SK-N-SH (cell line): ENCODE measurements around the gene ASPG. TPM values are rescaled to one million over a fixed set of nuclear protein-coding genes. Genes with fewer than 3 reads are reported as not detected.

Experiments
- CTCF ChIA-PET: fragments of 300-600, 350-600 bp; formaldehyde crosslinking; extraction: SDS; loops from one replicate; lab custom pipeline; 2021; lab: Yijun Ruan, JAX
- POLR2A ChIA-PET: fragments of 350-600 bp; sonication (Branson Sonifier 250); formaldehyde crosslinking; extraction: SDS; loops from one replicate; lab custom pipeline; 2020; ENCODE audit warnings: antibody characterized with exemption, inconsistent platforms; lab: Yijun Ruan, JAX
- DNase-seq: peaks from one replicate; pipeline ENCODE4 v3.0.0; 2012
- H2AFZ ChIP-seq: fragments of 200-600 bp; sonication (generic); 2 replicates; pipeline ENCODE4 v1.8.1; 2016; ENCODE audit warnings: antibody characterized with exemption, mild to moderate bottlenecking, low read depth
- H3F3A ChIP-seq: fragments of 200-600 bp; sonication (generic); replicated peaks from 2 replicates; pipeline ENCODE3; 2016; ENCODE audit warnings: antibody characterized with exemption, mild to moderate bottlenecking; ENCODE audit not compliant: insufficient read depth
- H3K27ac ChIP-seq, 2 experiments: fragments of 200-500 bp in 1 of 2; fragments of 200-600 bp in 1 of 2; sonication (Bioruptor generic) in 1 of 2; sonication (generic), shearing (Covaris generic) in 1 of 2; 2 replicates each; pipeline versions ENCODE4 v1.5.1 to v1.6.1; 2014 to 2016; ENCODE audit warnings: low read depth in 2 of 2, inconsistent platforms in 1 of 2, low read length in 1 of 2, mild to moderate bottlenecking in 1 of 2, mixed read lengths in 1 of 2
- H3K27me3 ChIP-seq: fragments of 200-600 bp; sonication (generic), shearing (Covaris generic); 2 replicates; pipeline ENCODE4 v1.6.1; 2016; ENCODE audit warnings: mixed run types; ENCODE audit not compliant: insufficient read depth
- H3K36me3 ChIP-seq, 2 experiments: fragments of 200-500 bp in 1 of 2; fragments of 200-600 bp in 1 of 2; sonication (Bioruptor generic) in 1 of 2; sonication (generic) in 1 of 2; replicated peaks in 1 of 2; 2 replicates each; pipeline versions ENCODE3 to v1.5.1; 2014 to 2016; ENCODE audit warnings: low read length in 1 of 2, mild to moderate bottlenecking in 1 of 2; ENCODE audit not compliant: insufficient read depth in 2 of 2, control insufficient read depth in 1 of 2
- H3K4me1 ChIP-seq, 2 experiments: fragments of 200-500 bp in 1 of 2; fragments of 200-600 bp in 1 of 2; sonication (Bioruptor generic) in 1 of 2; sonication (generic), shearing (Covaris generic) in 1 of 2; 2 replicates each; pipeline versions ENCODE4 v1.5.1 to v1.6.1; 2014 to 2016; ENCODE audit warnings: low read depth in 1 of 2, low read length in 1 of 2, mixed run types in 1 of 2; ENCODE audit not compliant: insufficient read depth in 2 of 2, control insufficient read depth in 1 of 2
- H3K4me2 ChIP-seq: fragments of 200-600 bp; sonication (generic), shearing (Covaris generic); 2 replicates; pipeline ENCODE4 v1.6.1; 2017; ENCODE audit warnings: mixed run types
- H3K4me3 ChIP-seq, 2 experiments: fragments of 200-500 bp in 1 of 2; fragments of 200-600 bp in 1 of 2; sonication (Bioruptor generic) in 1 of 2; sonication (generic), shearing (Covaris generic) in 1 of 2; 2 replicates each; pipeline versions ENCODE4 v1.5.1 to v1.8.1; 2014 to 2016; ENCODE audit warnings: low read depth in 2 of 2, inconsistent platforms in 1 of 2, low read length in 1 of 2, mild to moderate bottlenecking in 1 of 2, mixed read lengths in 1 of 2, moderate library complexity in 1 of 2
- H3K79me2 ChIP-seq: fragments of 200-600 bp; sonication (generic); 2 replicates; pipeline ENCODE4 v1.8.1; 2017; ENCODE audit warnings: mild to moderate bottlenecking; ENCODE audit not compliant: insufficient read depth
- H3K9ac ChIP-seq: fragments of 200-600 bp; sonication (generic); 2 replicates; pipeline ENCODE4 v1.6.1; 2017; ENCODE audit warnings: mixed run types
- H3K9me2 ChIP-seq: fragments of 200-600 bp; sonication (generic); 2 replicates; pipeline ENCODE4 v1.6.1; 2017; ENCODE audit warnings: mixed run types
- H3K9me3 ChIP-seq: fragments of 200-600 bp; sonication (generic); 2 replicates; pipeline ENCODE4 v1.6.1; 2017; ENCODE audit warnings: mixed run types, mild to moderate bottlenecking, moderate library complexity
- H4K20me1 ChIP-seq: fragments of 200-600 bp; sonication (generic); 2 replicates; pipeline ENCODE4 v1.6.1; 2017; ENCODE audit warnings: mild to moderate bottlenecking, mixed run types; ENCODE audit not compliant: insufficient read depth
- CHD2 ChIP-seq: fragments of 150-350 bp; IDR thresholded peaks from 2 replicates; pipeline ENCODE4 v1.6.1; 2018; ENCODE audit warnings: low read length; ENCODE audit not compliant: partially characterized antibody
- EP300 ChIP-seq, 2 experiments: IDR thresholded peaks; 2 replicates each; pipeline versions ENCODE4 v1.4.0 to v1.6.1; 2012; ENCODE audit warnings: borderline replicate concordance in 1 of 2, low read depth in 1 of 2, low read length in 1 of 2
- FOSL2 ChIP-seq: IDR thresholded peaks from 2 replicates; pipeline ENCODE4 v1.4.0; 2012; ENCODE audit warnings: low read depth, mild to moderate bottlenecking, moderate library complexity, borderline replicate concordance
- FOXJ3 ChIP-seq: sonication (generic); formaldehyde crosslinking; IDR thresholded peaks from 2 replicates; pipeline ENCODE4 v1.5.1; 2020; ENCODE audit warnings: mild to moderate bottlenecking, missing genetic modification reagents
- FOXM1 ChIP-seq: IDR thresholded peaks from 2 replicates; pipeline ENCODE4 v1.4.0; 2012; ENCODE audit warnings: low read depth, mild to moderate bottlenecking
- GATA2 ChIP-seq: sonication (generic); formaldehyde crosslinking; IDR thresholded peaks from 2 replicates; pipeline ENCODE4 v1.5.0; 2020; ENCODE audit warnings: mild to moderate bottlenecking, missing genetic modification reagents
- JUND ChIP-seq: IDR thresholded peaks from 2 replicates; pipeline ENCODE4 v1.4.0; 2012
- MXI1 ChIP-seq: IDR thresholded peaks from 2 replicates; pipeline ENCODE4 v1.6.1; 2012; ENCODE audit warnings: mild to moderate bottlenecking, low read depth, low read length, improper control_type of control experiment
- NRF1 ChIP-seq: IDR thresholded peaks from 2 replicates; pipeline ENCODE4 v1.6.1; 2012; ENCODE audit warnings: low read depth, mild to moderate bottlenecking, low read length
- POLR2AphosphoS5 ChIP-seq: IDR thresholded peaks from 2 replicates; pipeline ENCODE4 v1.6.1; 2012; ENCODE audit warnings: low read depth, low read length
- RCOR1 ChIP-seq: fragments of 150-350 bp; IDR thresholded peaks from 2 replicates; pipeline ENCODE4 v1.6.1; 2017; ENCODE audit warnings: antibody characterized with exemption, low read length
- RXRA ChIP-seq: IDR thresholded peaks from 2 replicates; pipeline ENCODE4 v1.4.0; 2012; ENCODE audit warnings: low read depth, mild to moderate bottlenecking, borderline replicate concordance
- SMC3 ChIP-seq: IDR thresholded peaks from 2 replicates; pipeline ENCODE4 v1.6.1; 2012; ENCODE audit warnings: low read depth, low read length, improper control_type of control experiment
- TAF1 ChIP-seq: IDR thresholded peaks from 2 replicates; pipeline ENCODE4 v1.6.1; 2012; ENCODE audit warnings: low read depth, mild to moderate bottlenecking, low read length, moderate library complexity, borderline replicate concordance
- TEAD4 ChIP-seq: IDR thresholded peaks from 2 replicates; pipeline ENCODE4 v1.4.0; 2012; ENCODE audit warnings: mild to moderate bottlenecking, borderline replicate concordance; ENCODE audit not compliant: insufficient read depth
- YY1 ChIP-seq: IDR thresholded peaks from 2 replicates; pipeline ENCODE4 v1.4.0; 2012; ENCODE audit warnings: low read depth, mild to moderate bottlenecking
- WGBS: methylation state at CpG from one replicate; pipeline ENCODE4 v1.1.6; 2017; ENCODE audit warnings: low lambda C conversion rate; 5-methylcytosine and 5-hydroxymethylcytosine counted together
- polyA plus RNA-seq, 3 experiments: library from polyadenylated mRNA; depleted of rRNA; stranded (reverse); fragments of >200 nt; gene quantifications; 2 replicates each; pipeline ENCODE4 v1.2.3, GENCODE V29; 2012
- TF ChIP-seq, protein P1 (sequence below): fragments of 200-600 bp; sonication (generic); IDR thresholded peaks from 2 replicates; pipeline ENCODE4 v1.6.1; 2017; ENCODE audit warnings: antibody characterized with exemption, mild to moderate bottlenecking, moderate library complexity
- TF ChIP-seq, protein P2 (sequence below): IDR thresholded peaks from 2 replicates; pipeline ENCODE4; 2012
- TF ChIP-seq, protein P3 (sequence below): IDR thresholded peaks from 2 replicates; pipeline ENCODE4 v1.4.0; 2012; ENCODE audit warnings: low read depth
- TF ChIP-seq, protein P4 (sequence below): IDR thresholded peaks from 2 replicates; pipeline ENCODE4 v1.4.0; 2012; ENCODE audit warnings: low read depth, borderline replicate concordance

Gene ASPG
- polyA plus RNA-seq, 1 of the 3 experiments (the other 2 are of a cell fraction): not detected

DNA sequence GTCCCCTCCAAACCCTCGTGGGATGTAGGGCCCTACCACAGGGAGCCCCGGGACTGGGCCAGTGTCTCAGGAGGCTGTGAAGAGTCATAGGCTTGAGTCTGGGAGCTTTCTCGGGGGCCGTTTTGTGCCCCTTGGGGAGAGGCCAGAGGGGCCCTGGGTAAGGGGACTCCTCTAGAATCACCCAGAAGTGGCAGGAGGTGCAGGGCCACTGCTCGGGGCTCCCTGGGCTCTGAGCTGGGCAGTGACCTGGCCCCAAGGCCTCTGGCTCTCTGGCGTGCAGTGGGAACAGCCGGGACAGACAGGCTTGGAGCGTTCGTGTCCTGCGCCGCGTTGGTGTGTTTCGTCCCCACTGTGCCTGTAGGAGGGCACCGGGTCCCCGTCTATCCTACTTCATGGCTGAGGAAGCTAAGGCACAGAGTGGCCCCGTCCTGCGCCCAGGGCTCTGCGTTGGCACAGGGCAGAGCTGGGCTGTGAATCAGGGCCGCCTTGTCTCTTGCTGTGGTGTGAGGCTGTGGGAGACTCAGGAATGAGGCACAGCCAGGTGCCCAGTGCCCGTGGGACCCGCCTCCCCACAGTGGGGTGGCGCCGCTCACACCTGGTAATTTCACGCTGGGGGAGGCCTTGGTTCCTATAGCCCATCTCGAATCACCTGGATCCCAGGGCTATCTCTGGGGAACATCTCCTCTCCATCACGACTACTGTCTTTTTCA lies 29.1 kb downstream of the ASPG start:
- Histone ChIP-seq H3K27ac (no peak overlapping the region), H4K20me1 (no peaks in the 10 kb centered on the region), H3K36me3 (no peaks in the 10 kb centered on the region), H3K4me2 (no peak overlapping the region), H3K9ac (no peak overlapping the region), H2AFZ (no peak overlapping the region), H3K9me2 (no peaks in the 10 kb centered on the region), H3K79me2 (no peaks in the 10 kb centered on the region), H3K4me1 (peaks cover 0 to 10% of the 10 kb centered on the region in 2 experiments; a peak in 1 of 4 replicates), H3K27me3 (no peaks in the 10 kb centered on the region), H3K9me3 (no peaks in the 10 kb centered on the region), H3K4me3 (no peak overlapping the region), H3F3A (no peaks in the 10 kb centered on the region)
- 72% methylated on average over 23 of the region's 26 CpGs for WGBS
- peak; percentile 36 for DNase-seq
- ChIA-PET POLR2A (no interaction called here), CTCF (interaction anchor here (0.6 to 2.1 kb wide), 7 partner anchors 12 to 110 kb away, joined by 3 to 10 read pairs (median 4); no protein-coding TSS in a partner anchor)
- TF ChIP-seq, protein P1, sequence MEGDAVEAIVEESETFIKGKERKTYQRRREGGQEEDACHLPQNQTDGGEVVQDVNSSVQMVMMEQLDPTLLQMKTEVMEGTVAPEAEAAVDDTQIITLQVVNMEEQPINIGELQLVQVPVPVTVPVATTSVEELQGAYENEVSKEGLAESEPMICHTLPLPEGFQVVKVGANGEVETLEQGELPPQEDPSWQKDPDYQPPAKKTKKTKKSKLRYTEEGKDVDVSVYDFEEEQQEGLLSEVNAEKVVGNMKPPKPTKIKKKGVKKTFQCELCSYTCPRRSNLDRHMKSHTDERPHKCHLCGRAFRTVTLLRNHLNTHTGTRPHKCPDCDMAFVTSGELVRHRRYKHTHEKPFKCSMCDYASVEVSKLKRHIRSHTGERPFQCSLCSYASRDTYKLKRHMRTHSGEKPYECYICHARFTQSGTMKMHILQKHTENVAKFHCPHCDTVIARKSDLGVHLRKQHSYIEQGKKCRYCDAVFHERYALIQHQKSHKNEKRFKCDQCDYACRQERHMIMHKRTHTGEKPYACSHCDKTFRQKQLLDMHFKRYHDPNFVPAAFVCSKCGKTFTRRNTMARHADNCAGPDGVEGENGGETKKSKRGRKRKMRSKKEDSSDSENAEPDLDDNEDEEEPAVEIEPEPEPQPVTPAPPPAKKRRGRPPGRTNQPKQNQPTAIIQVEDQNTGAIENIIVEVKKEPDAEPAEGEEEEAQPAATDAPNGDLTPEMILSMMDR: no peak
- TF ChIP-seq TEAD4 (no peak), FOXJ3 (CRISPR knock-in tag) (no peak), RXRA (no peak), RCOR1 (no peak), FOSL2 (no peak), FOXM1 (no peak), GATA2 (CRISPR knock-in tag) (no peak), CHD2 (no peak), SMC3 (no peak), MXI1 (no peak), YY1 (no peak), JUND (no peak), NRF1 (no peak), TAF1 (no peak), EP300 (IDR thresholded peaks at IDR 0.05; ENCODE audit: borderline replicate concordance in 1 of 2, low read depth in 1 of 2, low read length in 1 of 2) (no peak), POLR2AphosphoS5 (no peak)
- TF ChIP-seq, protein P2, sequence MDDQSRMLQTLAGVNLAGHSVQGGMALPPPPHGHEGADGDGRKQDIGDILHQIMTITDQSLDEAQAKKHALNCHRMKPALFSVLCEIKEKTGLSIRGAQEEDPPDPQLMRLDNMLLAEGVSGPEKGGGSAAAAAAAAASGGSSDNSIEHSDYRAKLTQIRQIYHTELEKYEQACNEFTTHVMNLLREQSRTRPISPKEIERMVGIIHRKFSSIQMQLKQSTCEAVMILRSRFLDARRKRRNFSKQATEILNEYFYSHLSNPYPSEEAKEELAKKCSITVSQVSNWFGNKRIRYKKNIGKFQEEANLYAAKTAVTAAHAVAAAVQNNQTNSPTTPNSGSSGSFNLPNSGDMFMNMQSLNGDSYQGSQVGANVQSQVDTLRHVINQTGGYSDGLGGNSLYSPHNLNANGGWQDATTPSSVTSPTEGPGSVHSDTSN: no peak
- TF ChIP-seq, protein P3, sequence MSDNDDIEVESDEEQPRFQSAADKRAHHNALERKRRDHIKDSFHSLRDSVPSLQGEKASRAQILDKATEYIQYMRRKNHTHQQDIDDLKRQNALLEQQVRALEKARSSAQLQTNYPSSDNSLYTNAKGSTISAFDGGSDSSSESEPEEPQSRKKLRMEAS: no peak
- TF ChIP-seq, protein P4, sequence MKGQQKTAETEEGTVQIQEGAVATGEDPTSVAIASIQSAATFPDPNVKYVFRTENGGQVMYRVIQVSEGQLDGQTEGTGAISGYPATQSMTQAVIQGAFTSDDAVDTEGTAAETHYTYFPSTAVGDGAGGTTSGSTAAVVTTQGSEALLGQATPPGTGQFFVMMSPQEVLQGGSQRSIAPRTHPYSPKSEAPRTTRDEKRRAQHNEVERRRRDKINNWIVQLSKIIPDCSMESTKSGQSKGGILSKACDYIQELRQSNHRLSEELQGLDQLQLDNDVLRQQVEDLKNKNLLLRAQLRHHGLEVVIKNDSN: no peak
